Activated naive CD8-positive, alpha-beta T cell treated with anti-CD3 and anti-CD28 coated beads, Interleukin-2, amount 10 ng/mL, durations not matched to agents 7 days and 5 days (primary cell): ENCODE results near the gene NPTX1. TPM values are rescaled to one million over a fixed set of nuclear protein-coding genes. Genes with fewer than 3 reads are reported as not detected.

Experiments used
- ATAC-seq: fragments of 150-1000 bp; cut with Tn5 transposase; one replicate; pipeline ENCODE4 v1.10.0; 2021; ENCODE audit warnings: low read depth, moderate library complexity
- POLR2A ChIA-PET: fragments of 350-600 bp; sonication (Branson Sonifier 250); formaldehyde crosslinking; loops from one replicate; lab custom pipeline; 2021; ENCODE audit warnings: antibody characterized with exemption; lab: Charles Lee
- DNase-seq: peaks from one replicate; pipeline ENCODE4 v3.0.0; 2021
- H3K27ac Mint-ChIP-seq: one replicate; pipeline ENCODE4 v1.8.0; 2022; ENCODE audit warnings: mild to moderate bottlenecking, mixed read lengths
- H3K27me3 Mint-ChIP-seq: one replicate; pipeline ENCODE4 v1.8.0; 2022; ENCODE audit warnings: mild to moderate bottlenecking, moderate library complexity, mixed read lengths
- H3K36me3 Mint-ChIP-seq: one replicate; pipeline ENCODE4 v1.8.0; 2021; ENCODE audit warnings: mild to moderate bottlenecking, mixed read lengths
- H3K4me1 Mint-ChIP-seq: one replicate; pipeline ENCODE4 v1.8.0; 2021; ENCODE audit warnings: mixed read lengths
- H3K4me3 Mint-ChIP-seq: one replicate; pipeline ENCODE4 v1.8.0; 2022; ENCODE audit warnings: mild to moderate bottlenecking, moderate library complexity, mixed read lengths
- H3K9me3 Mint-ChIP-seq: one replicate; pipeline ENCODE4 v1.8.0; 2021; ENCODE audit warnings: mixed read lengths
- total RNA-seq, 2 experiments: library from RNA; stranded (reverse); gene quantifications; one replicate each; pipeline ENCODE4 v1.2.3, GENCODE V29; 2021

The NPTX1 gene
- total RNA-seq, 2 experiments from 2014 or later = 2.5 to 2.8 TPM

DNA sequence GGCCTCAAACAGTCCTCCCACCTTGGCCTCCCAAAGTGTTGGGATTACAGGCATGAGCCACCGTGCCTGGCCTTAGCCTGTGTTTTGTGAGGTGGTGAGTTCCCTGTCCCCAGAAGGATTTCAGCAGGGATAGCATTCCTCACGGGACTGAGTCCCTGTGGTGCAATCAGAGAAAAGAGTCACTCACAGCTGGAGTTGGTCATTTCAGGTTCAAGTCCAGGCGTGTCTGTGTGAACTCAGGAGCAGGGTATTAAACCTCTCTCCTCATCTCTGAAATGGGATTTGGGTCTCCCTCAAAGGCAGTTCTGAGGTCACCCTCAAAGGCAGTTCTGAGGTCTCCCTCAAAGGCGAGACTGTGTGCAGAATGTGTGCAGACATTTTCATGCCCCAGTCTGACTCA lies 28.6 kb downstream of the NPTX1 start:
- H3K4me3 Mint-ChIP-seq = no peak overlapping the region
- POLR2A ChIA-PET = no interaction called here
- peaks cover 2% of the 10 kb centered on the region for H3K4me1 Mint-ChIP-seq
- H3K27ac Mint-ChIP-seq = no peak overlapping the region
- no peaks in the 10 kb centered on the region for H3K36me3 Mint-ChIP-seq
- H3K9me3 Mint-ChIP-seq = no peaks in the 10 kb centered on the region
- H3K27me3 Mint-ChIP-seq = peaks cover under 1% of the 10 kb centered on the region
- DNase-seq = no peak
- ATAC-seq = no peak

DNA sequence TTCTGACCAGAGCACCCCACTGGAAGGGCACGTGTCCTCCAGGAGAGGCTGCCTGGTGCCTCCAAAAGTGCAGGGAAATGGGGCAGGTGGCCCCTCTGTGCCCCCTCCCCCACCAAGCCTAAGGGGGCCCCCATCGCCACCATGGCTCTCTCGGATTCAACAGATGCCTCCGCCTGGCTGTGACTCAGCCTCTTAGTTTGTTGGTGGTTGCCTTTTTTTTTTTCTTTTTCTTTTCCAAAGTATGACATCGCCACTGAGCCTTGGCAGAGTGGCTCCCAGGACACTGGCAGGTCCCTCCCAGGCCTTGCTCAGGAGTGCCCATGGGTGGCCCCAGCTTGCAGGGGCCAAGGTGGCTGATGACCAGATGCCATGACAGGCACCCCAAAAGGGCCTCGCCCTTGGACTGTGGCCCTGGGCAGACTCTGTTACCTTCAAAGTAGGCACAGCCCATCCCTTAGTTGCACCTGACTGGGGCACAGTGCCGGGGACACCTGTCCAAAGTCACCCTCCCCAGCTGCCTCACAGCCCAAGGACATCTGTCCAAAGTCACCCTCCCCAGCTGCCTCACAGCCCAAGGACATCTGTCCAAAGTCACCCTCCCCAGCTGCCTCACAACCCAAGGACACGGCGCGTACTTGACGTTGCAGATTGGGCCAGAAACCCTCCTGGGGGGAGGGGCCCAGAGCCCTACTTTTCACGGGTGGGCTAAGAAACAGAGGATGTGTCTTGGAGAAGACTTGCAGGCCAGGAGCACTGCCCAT lies 29.6 kb downstream of the NPTX1 start:
- Mint-ChIP-seq H3K9me3 (no peaks in the 10 kb centered on the region), H3K27ac (no peak overlapping the region), H3K4me1 (peaks cover 2% of the 10 kb centered on the region), H3K36me3 (no peaks in the 10 kb centered on the region), H3K4me3 (no peak overlapping the region), H3K27me3 (peaks cover 1% of the 10 kb centered on the region)
- DNase-seq (no peak), ATAC-seq (no peak)
- POLR2A ChIA-PET = interaction anchor here (1.3 kb wide), 1 partner anchor 9 kb away, joined by 3 read pairs; no protein-coding TSS in a partner anchor

DNA sequence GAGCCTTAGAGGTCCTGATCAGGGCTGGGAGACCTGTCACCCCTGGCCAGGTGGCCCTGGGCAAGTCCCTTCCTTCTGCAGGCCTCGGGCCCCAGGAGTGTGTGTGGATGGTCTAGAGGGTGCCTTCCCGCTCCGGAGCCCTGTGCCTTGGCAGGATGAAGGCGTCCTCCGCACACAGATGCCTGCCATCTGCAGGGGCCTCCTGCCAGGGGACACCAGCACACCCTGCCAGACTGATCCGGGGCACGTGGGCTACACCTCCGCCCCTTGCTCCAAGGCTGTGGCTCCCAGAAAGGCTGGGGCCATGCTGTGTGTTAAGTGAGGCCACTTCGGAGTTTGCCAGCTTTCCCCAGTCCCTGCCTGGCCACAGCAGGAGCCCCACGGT lies 30.7 kb downstream of the NPTX1 start:
- Mint-ChIP-seq H3K4me1 (peaks cover 2% of the 10 kb centered on the region), H3K9me3 (no peaks in the 10 kb centered on the region), H3K4me3 (no peak overlapping the region), H3K27me3 (peaks cover 1% of the 10 kb centered on the region), H3K27ac (no peak overlapping the region), H3K36me3 (no peaks in the 10 kb centered on the region)
- ATAC-seq (no peak), DNase-seq (no peak)
- POLR2A ChIA-PET = interaction anchor here (1.8 kb wide), 1 partner anchor 9 kb away, joined by 4 read pairs; no protein-coding TSS in a partner anchor

DNA sequence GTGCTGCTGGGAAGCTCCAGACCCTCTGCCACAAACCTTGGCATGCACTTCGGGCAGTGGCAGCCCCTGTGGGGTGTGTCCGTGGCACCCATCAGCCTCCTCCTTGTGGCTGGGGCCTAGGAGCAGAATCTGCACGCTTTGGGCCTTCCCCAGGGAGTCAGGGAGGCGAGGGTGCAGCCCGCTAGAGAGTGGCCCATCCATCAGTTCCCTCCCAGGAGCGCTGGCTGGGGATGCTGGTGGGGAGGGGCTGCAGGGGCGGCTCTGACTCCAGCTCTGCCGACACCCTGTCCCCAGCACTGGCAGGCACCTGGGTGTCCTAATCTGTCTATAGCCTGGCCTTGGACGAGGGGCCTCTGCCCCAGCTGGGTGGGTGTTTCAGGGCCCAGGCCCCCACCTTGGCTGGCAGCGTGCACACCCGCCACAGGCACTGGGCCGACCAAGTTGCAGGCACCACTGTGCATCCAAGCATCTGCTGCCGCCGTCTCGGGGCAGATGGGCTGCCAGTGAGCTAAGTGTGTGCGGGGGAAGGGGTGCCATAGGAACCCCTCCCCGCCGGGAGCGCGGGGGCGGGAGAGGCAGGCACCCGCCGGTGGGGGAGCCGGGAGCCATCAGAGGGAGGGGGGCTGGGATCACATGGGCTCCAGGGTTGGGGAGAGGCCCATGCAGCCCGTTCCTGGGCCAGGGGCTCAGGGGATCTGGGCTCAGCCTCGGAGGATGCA lies 31.2 kb downstream of the NPTX1 start:
- POLR2A ChIA-PET = interaction anchor here (1.8 kb wide), 1 partner anchor 9 kb away, joined by 4 read pairs; no protein-coding TSS in a partner anchor
- Mint-ChIP-seq H3K36me3 (no peaks in the 10 kb centered on the region), H3K4me3 (no peak overlapping the region), H3K27ac (no peak overlapping the region), H3K9me3 (no peaks in the 10 kb centered on the region), H3K27me3 (peaks cover 1% of the 10 kb centered on the region), H3K4me1 (peaks cover 2% of the 10 kb centered on the region)
- ATAC-seq = no peak
- DNase-seq = no peak

DNA sequence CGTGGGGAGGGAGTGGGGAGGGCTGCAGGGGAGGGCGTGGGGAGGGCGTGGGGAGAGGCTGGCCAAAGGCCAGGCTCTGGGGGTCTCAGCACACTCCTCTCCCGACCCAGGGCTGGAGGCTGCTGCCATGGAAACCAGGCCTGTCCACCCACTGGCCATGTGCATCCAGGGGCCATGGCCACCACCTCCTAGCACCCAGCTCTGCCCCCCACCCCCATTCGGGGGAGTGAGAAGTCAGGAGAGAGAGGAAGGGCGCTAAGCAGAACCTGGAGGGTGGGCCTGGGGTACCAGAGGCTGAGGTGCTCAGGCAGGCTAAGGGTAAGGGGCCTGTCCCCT lies 31.8 kb downstream of the NPTX1 start:
- Mint-ChIP-seq H3K36me3 (no peaks in the 10 kb centered on the region), H3K27ac (no peak overlapping the region), H3K27me3 (peaks cover 1% of the 10 kb centered on the region), H3K4me1 (peaks cover 2% of the 10 kb centered on the region), H3K9me3 (no peaks in the 10 kb centered on the region), H3K4me3 (no peak overlapping the region)
- ATAC-seq (no peak), DNase-seq (no peak)
- POLR2A ChIA-PET = interaction anchor here (1.8 kb wide), 1 partner anchor 10 kb away, joined by 4 read pairs; no protein-coding TSS in a partner anchor

GRCh38 chr17:80443916-80444643 lies 32.3 kb downstream of the NPTX1 start:
- no peaks in the 10 kb centered on the region for H3K36me3 Mint-ChIP-seq
- H3K27ac Mint-ChIP-seq = no peak overlapping the region
- H3K9me3 Mint-ChIP-seq = no peaks in the 10 kb centered on the region
- POLR2A ChIA-PET = no interaction called here
- H3K4me1 Mint-ChIP-seq = peaks cover 2% of the 10 kb centered on the region
- peaks cover 1% of the 10 kb centered on the region for H3K27me3 Mint-ChIP-seq
- H3K4me3 Mint-ChIP-seq = no peak overlapping the region
- no peak for DNase-seq
- ATAC-seq = no peak

DNA sequence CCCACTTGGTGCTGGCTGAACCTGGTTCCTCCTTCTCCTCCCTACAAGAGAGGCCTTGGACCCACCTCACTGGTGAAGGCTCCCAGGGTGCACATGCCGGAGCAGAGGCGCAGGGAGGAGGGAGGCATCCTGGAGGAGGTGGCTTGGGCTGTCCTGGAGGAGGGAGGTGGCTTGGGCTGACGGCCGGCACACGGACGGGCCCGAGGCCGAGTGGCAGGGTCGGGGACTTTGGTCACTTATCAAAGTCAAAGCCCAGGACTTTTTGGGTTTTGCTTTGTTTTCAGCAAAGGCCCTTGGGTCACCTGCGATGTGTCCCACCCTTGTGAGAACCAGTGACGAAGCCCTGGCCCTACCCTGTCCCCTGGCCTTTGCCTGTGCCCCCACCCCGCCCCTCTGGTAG lies 32.9 kb downstream of the NPTX1 start:
- Mint-ChIP-seq H3K9me3 (no peaks in the 10 kb centered on the region), H3K36me3 (no peaks in the 10 kb centered on the region), H3K4me3 (no peak overlapping the region), H3K27me3 (peaks cover 1% of the 10 kb centered on the region), H3K4me1 (peaks cover under 1% of the 10 kb centered on the region), H3K27ac (no peak overlapping the region)
- POLR2A ChIA-PET = no interaction called here
- DNase-seq = no peak
- no peak for ATAC-seq

DNA sequence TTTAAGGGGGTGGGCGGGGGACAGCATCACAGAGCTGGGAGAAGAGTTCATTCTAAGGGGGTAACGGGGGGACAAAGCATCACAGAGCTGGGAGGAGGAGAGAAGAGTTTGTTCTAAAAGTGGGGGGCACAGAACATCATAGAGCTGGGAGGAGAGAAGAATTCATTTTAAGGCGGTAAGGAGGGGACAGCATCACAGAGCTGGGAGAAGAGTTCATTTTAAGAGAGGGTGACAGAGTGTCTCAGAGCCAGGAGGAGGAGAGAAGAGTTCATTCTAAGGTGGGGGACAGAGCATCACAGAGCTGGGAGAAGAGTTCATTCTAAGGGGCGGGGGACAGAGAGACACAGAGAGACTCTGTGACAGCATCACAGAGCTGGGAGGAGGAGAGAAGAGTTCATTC lies 33.6 kb downstream of the NPTX1 start:
- Mint-ChIP-seq H3K27ac (no peak overlapping the region), H3K27me3 (peaks cover 1% of the 10 kb centered on the region), H3K4me1 (no peaks in the 10 kb centered on the region), H3K9me3 (no peaks in the 10 kb centered on the region), H3K36me3 (no peaks in the 10 kb centered on the region), H3K4me3 (no peak overlapping the region)
- ATAC-seq (no peak), DNase-seq (no peak)
- POLR2A ChIA-PET = no interaction called here

- Mint-ChIP-seq H3K9me3 (no peaks in the 10 kb centered on the region), H3K36me3 (no peaks in the 10 kb centered on the region), H3K27ac (no peak overlapping the region), H3K4me3 (no peak overlapping the region), H3K4me1 (no peaks in the 10 kb centered on the region), H3K27me3 (peaks cover 1% of the 10 kb centered on the region)
- ATAC-seq (no peak), DNase-seq (no peak)
- POLR2A ChIA-PET = no interaction called here
Observed at GRCh38 chr17:80442323-80442659, 34.1 kb downstream of the NPTX1 start.

DNA sequence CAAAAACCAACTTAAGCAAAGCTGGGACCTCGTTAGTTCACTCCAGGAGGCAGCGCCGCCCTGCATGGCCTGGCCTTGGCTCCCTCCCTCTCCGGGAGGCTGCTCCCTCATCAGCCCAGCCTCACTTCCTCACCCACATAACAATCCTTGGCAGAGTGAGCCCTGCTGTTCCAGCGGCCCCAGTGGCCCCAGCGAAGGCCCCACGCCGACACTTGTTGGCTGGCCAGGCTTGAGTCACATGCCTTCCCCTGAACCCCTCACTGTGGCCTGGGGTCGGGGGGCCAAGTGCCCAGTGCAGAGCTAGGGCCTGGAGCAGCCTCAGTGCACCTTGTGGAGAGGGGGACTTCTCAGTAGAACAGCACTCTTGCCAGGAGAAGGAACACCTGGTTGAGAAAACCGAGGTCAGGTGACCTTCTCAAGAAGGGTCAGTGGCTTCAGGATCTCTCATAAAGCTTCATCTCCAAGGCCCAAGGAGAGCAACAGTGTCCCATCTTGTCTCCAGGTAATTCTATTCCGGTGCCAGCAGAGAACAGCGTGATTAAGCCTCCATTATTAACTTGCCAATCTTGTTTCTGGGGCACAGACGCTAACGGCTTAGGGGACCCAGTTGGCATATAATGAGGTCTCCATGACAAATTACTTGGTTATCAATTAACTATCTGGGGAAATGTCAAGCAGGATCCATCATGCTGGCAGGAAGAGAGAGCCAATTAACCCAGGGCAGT lies 34.6 kb downstream of the NPTX1 start:
- POLR2A ChIA-PET = no interaction called here
- no peak overlapping the region for H3K4me3 Mint-ChIP-seq
- ATAC-seq (no peak), DNase-seq (no peak)
- H3K36me3 Mint-ChIP-seq = no peaks in the 10 kb centered on the region
- H3K27me3 Mint-ChIP-seq = peaks cover 1% of the 10 kb centered on the region
- no peaks in the 10 kb centered on the region for H3K4me1 Mint-ChIP-seq
- H3K27ac Mint-ChIP-seq = no peak overlapping the region
- H3K9me3 Mint-ChIP-seq = no peaks in the 10 kb centered on the region

DNA sequence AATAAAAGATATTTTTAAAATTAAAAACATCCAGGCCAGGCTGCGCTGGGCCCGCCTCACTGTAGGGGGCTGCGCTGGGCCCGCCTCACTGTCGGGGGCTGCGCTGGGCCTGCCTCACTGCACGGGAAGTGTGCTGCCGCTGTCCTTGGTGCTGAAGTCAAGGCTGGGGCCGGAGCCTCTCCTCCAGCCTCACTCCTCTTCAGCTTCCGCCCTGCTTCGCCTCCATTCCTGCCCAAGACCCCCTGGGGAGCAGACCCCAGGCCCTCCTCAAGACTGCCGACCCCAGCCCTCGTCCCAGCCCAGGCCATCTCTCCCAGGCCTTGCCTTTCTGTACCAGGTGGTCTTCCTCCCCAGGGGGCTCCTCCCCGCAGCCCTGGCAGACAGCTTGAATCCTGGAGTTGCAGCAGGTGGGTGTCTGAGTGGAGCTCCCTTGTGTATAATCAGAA lies 35.3 kb downstream of the NPTX1 start:
- no peaks in the 10 kb centered on the region for H3K4me1 Mint-ChIP-seq
- POLR2A ChIA-PET = no interaction called here
- H3K36me3 Mint-ChIP-seq = no peaks in the 10 kb centered on the region
- no peak overlapping the region for H3K4me3 Mint-ChIP-seq
- no peaks in the 10 kb centered on the region for H3K9me3 Mint-ChIP-seq
- H3K27me3 Mint-ChIP-seq = peaks cover 1% of the 10 kb centered on the region
- ATAC-seq (peak; percentile 75), DNase-seq (peak; percentile 78)
- H3K27ac Mint-ChIP-seq = no peak overlapping the region

DNA sequence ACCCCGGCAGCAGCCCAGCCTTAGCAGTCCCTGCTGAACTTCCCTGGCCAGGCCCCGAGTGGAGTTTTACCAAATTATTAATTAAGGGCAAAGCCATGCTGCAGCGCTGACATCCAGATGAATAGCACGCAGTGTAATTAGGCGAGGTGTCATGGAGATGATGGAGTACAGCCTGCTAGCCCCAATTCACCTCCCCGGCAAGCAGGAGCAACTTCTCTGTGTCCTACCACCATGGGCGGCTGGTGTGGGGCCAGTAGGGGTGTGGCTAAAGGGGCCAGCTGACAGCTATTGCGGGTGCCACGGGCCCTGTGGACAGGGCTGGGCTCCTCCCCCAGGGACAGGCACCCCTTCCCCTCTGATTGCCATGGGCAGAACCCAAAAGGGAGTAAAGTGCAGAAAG lies 36.9 kb downstream of the NPTX1 start:
- POLR2A ChIA-PET = no interaction called here
- H3K36me3 Mint-ChIP-seq = no peaks in the 10 kb centered on the region
- no peak overlapping the region for H3K27ac Mint-ChIP-seq
- DNase-seq (no peak), ATAC-seq (no peak)
- H3K27me3 Mint-ChIP-seq = peaks cover 1% of the 10 kb centered on the region
- no peak overlapping the region for H3K4me3 Mint-ChIP-seq
- no peaks in the 10 kb centered on the region for H3K4me1 Mint-ChIP-seq
- no peaks in the 10 kb centered on the region for H3K9me3 Mint-ChIP-seq

DNA sequence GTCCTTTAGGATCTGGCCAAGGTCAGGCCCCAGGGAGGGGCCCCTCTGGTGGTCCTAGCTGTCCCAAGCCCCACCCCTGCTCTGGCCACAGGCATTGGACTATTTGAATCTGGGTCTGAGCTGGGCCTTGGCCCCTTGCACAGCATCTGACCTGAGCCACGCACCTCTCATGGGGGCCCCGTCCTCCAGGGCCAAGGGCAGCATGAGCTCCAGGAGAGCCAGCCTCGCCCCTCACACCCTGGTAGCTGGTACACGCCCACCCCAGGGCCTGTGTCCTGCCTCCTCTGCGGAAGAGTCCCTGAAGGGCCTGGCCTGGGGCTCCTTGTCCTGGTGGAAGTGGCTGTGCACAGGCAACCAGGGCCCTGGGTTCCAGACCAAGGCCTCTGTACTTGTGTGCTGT lies 37.6 kb downstream of the NPTX1 start:
- no peaks in the 10 kb centered on the region for H3K4me1 Mint-ChIP-seq
- no peaks in the 10 kb centered on the region for H3K9me3 Mint-ChIP-seq
- H3K27me3 Mint-ChIP-seq = peaks cover 1% of the 10 kb centered on the region
- no peak overlapping the region for H3K4me3 Mint-ChIP-seq
- no peaks in the 10 kb centered on the region for H3K36me3 Mint-ChIP-seq
- H3K27ac Mint-ChIP-seq = no peak overlapping the region
- DNase-seq (no peak), ATAC-seq (no peak)
- POLR2A ChIA-PET = interaction anchor here (0.8 kb wide), 1 partner anchor 16 kb away, joined by 4 read pairs; no protein-coding TSS in a partner anchor
